K562 (cell line): ENCODE measurements around the gene SDK1. TPM values are rescaled to one million over a fixed set of nuclear protein-coding genes. Genes with fewer than 3 reads are reported as not detected.

ENCODE experiments used
- ARID1B ChIP-seq: fragments of 450-650 bp; IDR thresholded peaks from 2 replicates; pipeline ENCODE4 v1.6.1; 2016; ENCODE audit warnings: antibody characterized with exemption, mild to moderate bottlenecking, inconsistent platforms
- BACH1 ChIP-seq: fragments of 200-800 bp; sonication (Bioruptor generic); IDR thresholded peaks from 2 replicates; pipeline ENCODE4 v1.6.1; 2016; ENCODE audit warnings: missing genetic modification characterization, missing compliant biosample characterization
- BRD9 ChIP-seq: fragments of 450-650 bp; IDR thresholded peaks from 2 replicates; pipeline ENCODE4 v1.6.1; 2018; ENCODE audit warnings: low read depth; ENCODE audit not compliant: partially characterized antibody
- GATAD2B ChIP-seq: fragments of 450-650 bp; IDR thresholded peaks from 2 replicates; pipeline ENCODE4 v1.6.1; 2017; ENCODE audit warnings: mild to moderate bottlenecking, borderline replicate concordance
- KDM2B ChIP-seq: fragments of 250-450 bp; sonication (Bioruptor Pico); IDR thresholded peaks from 2 replicates; pipeline ENCODE4 v1.8.0; 2021; ENCODE audit warnings: mild to moderate bottlenecking, moderate library complexity
- KLF1 ChIP-seq: fragments of 450-650 bp; IDR thresholded peaks from 2 replicates; pipeline ENCODE4 v1.6.1; 2016; ENCODE audit warnings: missing genetic modification characterization, missing compliant biosample characterization
- MAFF ChIP-seq: IDR thresholded peaks from 2 replicates; pipeline ENCODE4 v1.6.1; 2012; ENCODE audit warnings: low read length, improper control_type of control experiment
- MTA3 ChIP-seq: fragments of 450-650 bp; formaldehyde crosslinking; IDR thresholded peaks from 2 replicates; pipeline ENCODE4 v1.6.1; 2017; ENCODE audit warnings: mild to moderate bottlenecking, borderline replicate concordance
- PATZ1 ChIP-seq: fragments of 250-450 bp; sonication (Bioruptor Pico); IDR thresholded peaks from 2 replicates; pipeline ENCODE4 v1.5.0; 2020; ENCODE audit warnings: mild to moderate bottlenecking, borderline replicate concordance
- RB1 ChIP-seq: fragments of 450-650 bp; IDR thresholded peaks from 2 replicates; pipeline ENCODE4 v1.6.1; 2017; ENCODE audit warnings: low read depth, mild to moderate bottlenecking
- SMAD3 ChIP-seq: fragments of 450-650 bp; formaldehyde crosslinking; conservative IDR thresholded peaks from 2 replicates; pipeline ENCODE4 v1.4.0; 2020; ENCODE audit warnings: mild to moderate bottlenecking
- TSHZ1 ChIP-seq: fragments of 250-450 bp; sonication (Bioruptor Pico); IDR thresholded peaks from 2 replicates; pipeline ENCODE4 v1.4.0; 2020; ENCODE audit warnings: mild to moderate bottlenecking, moderate library complexity
- polyA plus RNA-seq, 8 experiments: library from polyadenylated mRNA; depleted of rRNA in 4 of 8; stranded (reverse) in 5 of 8; unstranded in 3 of 8; fragments of >200 nt; fragmentation: Nextera tagmentation in 2 of 8; fragmentation: Illumina TruSeq in 1 of 8; extraction: Ambion mirVana in 2 of 8; extraction: Trizol in 1 of 8; gene quantifications; 2 replicates each; pipeline versions ENCODE4 v1.2.1 to v1.2.3, GENCODE V29; 2011 to 2014; ENCODE audit warnings: inconsistent platforms in 1 of 8, missing spikeins in 1 of 8
- total RNA-seq, 7 experiments: library from RNA; depleted of rRNA in 6 of 7; stranded (reverse); fragments of >200 nt in 6 of 7; fragmentation: Illumina TruSeq in 2 of 7; extraction: Trizol in 2 of 7; gene quantifications; 2 replicates each; pipeline versions ENCODE4 v1.2.1 to v1.2.3, GENCODE V29; 2011 to 2021; ENCODE audit warnings: low replicate concordance in 1 of 7
- TF ChIP-seq, protein P1 (sequence below): fragments of 450-650 bp; formaldehyde crosslinking; IDR thresholded peaks from 2 replicates; pipeline ENCODE4 v1.4.0; 2020; ENCODE audit warnings: mild to moderate bottlenecking, moderate library complexity

Gene SDK1
- total and polyA plus RNA-seq, 9 of the 15 experiments (the other 6 are each of a cell fraction or from before 2014, with no cell fraction given): 0.16 TPM; not detected in 8

GRCh38 chr7:3469641-3470040 lies 168.6 kb downstream of the SDK1 start (continued):
- no peak for TF ChIP-seq PATZ1 (CRISPR knock-in tag)
- TF ChIP-seq MTA3: no peak
- no peak for TF ChIP-seq BACH1 (tag)
- TF ChIP-seq MAFF: no peak
- TF ChIP-seq KDM2B (CRISPR knock-in tag): no peak
- no peak for TF ChIP-seq TSHZ1 (CRISPR knock-in tag)
- no peak for TF ChIP-seq RB1
- no peak for TF ChIP-seq GATAD2B
- no peak for TF ChIP-seq KLF1 (tag)
- no peak for TF ChIP-seq ARID1B
- no peak for TF ChIP-seq BRD9
- no peak for TF ChIP-seq SMAD3 (CRISPR knock-in tag)
- TF ChIP-seq, protein P1, sequence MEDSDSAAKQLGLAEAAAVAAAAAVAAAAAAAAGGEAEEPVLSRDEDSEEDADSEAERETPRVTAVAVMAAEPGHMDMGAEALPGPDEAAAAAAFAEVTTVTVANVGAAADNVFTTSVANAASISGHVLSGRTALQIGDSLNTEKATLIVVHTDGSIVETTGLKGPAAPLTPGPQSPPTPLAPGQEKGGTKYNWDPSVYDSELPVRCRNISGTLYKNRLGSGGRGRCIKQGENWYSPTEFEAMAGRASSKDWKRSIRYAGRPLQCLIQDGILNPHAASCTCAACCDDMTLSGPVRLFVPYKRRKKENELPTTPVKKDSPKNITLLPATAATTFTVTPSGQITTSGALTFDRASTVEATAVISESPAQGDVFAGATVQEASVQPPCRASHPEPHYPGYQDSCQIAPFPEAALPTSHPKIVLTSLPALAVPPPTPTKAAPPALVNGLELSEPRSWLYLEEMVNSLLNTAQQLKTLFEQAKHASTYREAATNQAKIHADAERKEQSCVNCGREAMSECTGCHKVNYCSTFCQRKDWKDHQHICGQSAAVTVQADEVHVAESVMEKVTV (CRISPR knock-in tag): no peak
